Chondrocyte (in vitro differentiated cells): ENCODE measurements around the gene SPSB1. TPM values are rescaled to one million over a fixed set of nuclear protein-coding genes. Genes with fewer than 3 reads are reported as not detected.
A peak's percentile ranks its signal among the peaks of the same experiment; 100 is the strongest.

Experiments used
- DNase-seq: peaks from one replicate; pipeline ENCODE4 v3.0.0; 2021; ENCODE audit warnings: mixed read lengths, low spot score
- H3K27ac Mint-ChIP-seq: one replicate; pipeline ENCODE4 v1.8.0; 2021; ENCODE audit warnings: mild to moderate bottlenecking, moderate library complexity, mixed read lengths; ENCODE audit not compliant: unreplicated experiment
- H3K27me3 Mint-ChIP-seq: 2 replicates; pipeline ENCODE4 v1.8.0; 2021; ENCODE audit warnings: low read depth, mixed read lengths
- H3K36me3 Mint-ChIP-seq: 2 replicates; pipeline ENCODE4 v1.8.0; 2021; ENCODE audit warnings: low read depth, mixed read lengths
- H3K4me1 Mint-ChIP-seq: 2 replicates; pipeline ENCODE4 v1.8.0; 2021; ENCODE audit warnings: low read depth, mild to moderate bottlenecking, mixed read lengths
- H3K4me3 Mint-ChIP-seq: one replicate; pipeline ENCODE4 v1.8.0; 2021; ENCODE audit warnings: mild to moderate bottlenecking, moderate library complexity, mixed read lengths; ENCODE audit not compliant: unreplicated experiment
- H3K9me3 Mint-ChIP-seq: 2 replicates; pipeline ENCODE4 v1.8.0; 2021; ENCODE audit warnings: low read depth, mixed read lengths
- total RNA-seq: library from RNA; stranded (reverse); gene quantifications from 3 replicates; pipeline ENCODE4 v1.2.1, GENCODE V29; 2021
- TF ChIP-seq, protein P1 (sequence below): fragments of 200-600 bp; sonication (generic); IDR thresholded peaks from 2 replicates; pipeline ENCODE4 v1.5.0; 2021; ENCODE audit warnings: antibody characterized with exemption, mild to moderate bottlenecking, moderate library complexity

Gene SPSB1
- total RNA-seq, 1 donor from 2014 or later: 173 TPM

DNA sequence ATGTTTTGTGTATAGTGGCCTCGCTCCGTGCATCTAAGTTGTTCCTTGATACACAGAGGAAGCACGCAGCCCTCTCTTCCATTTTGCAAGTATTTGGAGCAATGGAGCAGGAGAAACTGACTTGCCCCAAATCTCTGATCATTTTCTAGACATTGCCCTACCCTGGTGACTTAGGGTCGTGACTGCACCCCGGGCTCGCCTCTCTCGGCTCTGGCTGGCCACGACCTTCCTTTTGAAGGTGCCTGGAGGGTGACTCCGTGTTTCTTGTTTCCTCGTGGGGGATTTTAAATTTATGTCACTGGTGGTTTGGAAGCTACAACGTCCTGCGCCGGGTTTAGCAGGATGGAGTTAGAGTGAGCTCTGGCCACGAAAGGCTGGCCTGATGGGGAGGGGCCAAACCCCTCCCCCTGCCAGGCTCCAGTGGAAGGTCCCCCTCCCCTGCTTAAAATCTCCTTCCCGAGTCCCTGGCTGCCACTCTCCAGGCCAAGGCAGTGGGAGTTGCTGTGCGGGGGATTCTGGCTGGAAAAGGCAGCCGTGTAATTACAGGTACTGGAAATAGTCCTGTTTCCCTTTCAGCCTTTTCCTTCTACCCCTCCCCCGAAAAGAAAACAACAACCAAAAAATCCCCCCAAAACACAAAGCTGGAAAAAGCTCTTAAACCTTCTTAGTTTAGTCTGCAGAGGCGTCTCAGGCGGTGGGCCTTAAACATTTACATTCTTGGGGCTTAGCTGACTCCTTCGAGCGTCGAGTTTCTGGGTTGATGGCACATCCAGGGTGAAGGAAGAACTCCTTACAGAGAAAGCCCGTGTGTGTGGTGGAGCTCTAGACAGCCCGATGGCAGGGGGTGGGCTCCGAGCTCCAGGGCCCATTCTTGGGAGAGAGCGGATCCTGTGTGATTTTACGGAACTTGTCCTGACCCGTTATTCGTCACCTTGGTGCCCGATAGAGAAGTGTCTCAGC lies 28.1 kb downstream of the SPSB1 start:
- H3K4me1 Mint-ChIP-seq: peaks cover 96% of the 10 kb centered on the region
- DNase-seq: no peak
- TF ChIP-seq, protein P1, sequence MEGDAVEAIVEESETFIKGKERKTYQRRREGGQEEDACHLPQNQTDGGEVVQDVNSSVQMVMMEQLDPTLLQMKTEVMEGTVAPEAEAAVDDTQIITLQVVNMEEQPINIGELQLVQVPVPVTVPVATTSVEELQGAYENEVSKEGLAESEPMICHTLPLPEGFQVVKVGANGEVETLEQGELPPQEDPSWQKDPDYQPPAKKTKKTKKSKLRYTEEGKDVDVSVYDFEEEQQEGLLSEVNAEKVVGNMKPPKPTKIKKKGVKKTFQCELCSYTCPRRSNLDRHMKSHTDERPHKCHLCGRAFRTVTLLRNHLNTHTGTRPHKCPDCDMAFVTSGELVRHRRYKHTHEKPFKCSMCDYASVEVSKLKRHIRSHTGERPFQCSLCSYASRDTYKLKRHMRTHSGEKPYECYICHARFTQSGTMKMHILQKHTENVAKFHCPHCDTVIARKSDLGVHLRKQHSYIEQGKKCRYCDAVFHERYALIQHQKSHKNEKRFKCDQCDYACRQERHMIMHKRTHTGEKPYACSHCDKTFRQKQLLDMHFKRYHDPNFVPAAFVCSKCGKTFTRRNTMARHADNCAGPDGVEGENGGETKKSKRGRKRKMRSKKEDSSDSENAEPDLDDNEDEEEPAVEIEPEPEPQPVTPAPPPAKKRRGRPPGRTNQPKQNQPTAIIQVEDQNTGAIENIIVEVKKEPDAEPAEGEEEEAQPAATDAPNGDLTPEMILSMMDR: no peak
- no peaks in the 10 kb centered on the region for H3K9me3 Mint-ChIP-seq
- peak overlapping the region; percentile 99 for H3K27ac Mint-ChIP-seq
- no peaks in the 10 kb centered on the region for H3K27me3 Mint-ChIP-seq
- H3K4me3 Mint-ChIP-seq: peak overlapping the region; percentile 53
- H3K36me3 Mint-ChIP-seq: peaks cover 26% of the 10 kb centered on the region

DNA sequence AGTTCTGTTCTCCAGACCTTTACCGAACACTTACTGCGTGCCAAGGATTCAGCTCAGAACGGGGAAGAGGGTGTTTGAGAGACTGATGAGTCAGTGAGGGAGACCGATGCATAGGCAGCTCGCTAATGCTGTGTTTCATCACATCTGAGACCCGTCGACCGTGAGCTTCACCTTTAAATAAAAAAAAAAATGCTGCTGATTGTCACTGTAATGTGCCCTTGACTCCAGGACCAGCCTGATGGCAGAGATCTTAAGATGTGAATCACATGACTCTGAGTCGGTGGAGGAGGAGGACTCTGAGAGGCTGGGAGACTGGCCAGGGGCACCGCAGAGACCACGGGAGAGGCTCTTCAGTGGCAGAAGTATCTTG lies 28.8 kb downstream of the SPSB1 start:
- Mint-ChIP-seq H3K9me3 (no peaks in the 10 kb centered on the region), H3K27ac (peak overlapping the region; percentile 99), H3K36me3 (peaks cover 26% of the 10 kb centered on the region), H3K4me3 (peak overlapping the region; percentile 53), H3K27me3 (no peaks in the 10 kb centered on the region), H3K4me1 (peaks cover 96% of the 10 kb centered on the region)
- DNase-seq: no peak
- TF ChIP-seq, protein P1: no peak

DNA sequence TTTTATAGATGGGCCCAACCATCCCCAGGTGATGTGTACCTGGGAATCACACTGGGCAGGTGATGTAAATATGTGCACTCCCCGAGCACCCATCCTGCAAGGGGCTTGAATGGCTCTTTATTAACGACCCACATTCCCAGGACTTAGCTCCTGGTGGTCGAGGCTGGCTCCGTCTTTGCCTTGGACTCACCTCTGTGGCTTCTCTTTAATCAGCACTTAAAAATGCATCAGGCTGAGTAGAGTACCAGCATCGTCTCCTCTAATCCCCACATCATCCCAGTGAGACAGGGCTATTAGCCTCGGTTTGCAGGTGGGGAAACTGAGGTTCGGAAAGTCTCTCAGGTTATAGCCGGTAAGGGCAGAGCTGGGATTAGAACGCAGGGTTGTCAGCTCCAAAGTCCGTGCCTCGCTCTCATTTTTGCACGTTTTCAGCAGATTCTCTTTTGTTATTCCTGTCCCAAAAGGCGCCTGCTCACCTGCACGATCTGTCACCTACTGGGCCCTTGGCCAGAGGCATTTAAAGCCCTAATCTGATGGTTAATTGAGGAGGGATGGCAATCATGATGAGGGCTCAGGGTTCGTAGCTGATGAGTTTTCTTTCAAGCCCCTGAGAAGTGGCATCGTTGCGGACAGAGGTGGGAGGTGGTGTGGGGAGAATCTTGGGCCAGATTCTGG lies 29.4 kb downstream of the SPSB1 start:
- Mint-ChIP-seq H3K36me3 (peaks cover 23% of the 10 kb centered on the region), H3K9me3 (no peaks in the 10 kb centered on the region), H3K27me3 (no peaks in the 10 kb centered on the region), H3K4me1 (peaks cover 98% of the 10 kb centered on the region), H3K4me3 (no peak overlapping the region), H3K27ac (peak overlapping the region; percentile 99)
- no peak for DNase-seq
- TF ChIP-seq, protein P1: no peak

DNA sequence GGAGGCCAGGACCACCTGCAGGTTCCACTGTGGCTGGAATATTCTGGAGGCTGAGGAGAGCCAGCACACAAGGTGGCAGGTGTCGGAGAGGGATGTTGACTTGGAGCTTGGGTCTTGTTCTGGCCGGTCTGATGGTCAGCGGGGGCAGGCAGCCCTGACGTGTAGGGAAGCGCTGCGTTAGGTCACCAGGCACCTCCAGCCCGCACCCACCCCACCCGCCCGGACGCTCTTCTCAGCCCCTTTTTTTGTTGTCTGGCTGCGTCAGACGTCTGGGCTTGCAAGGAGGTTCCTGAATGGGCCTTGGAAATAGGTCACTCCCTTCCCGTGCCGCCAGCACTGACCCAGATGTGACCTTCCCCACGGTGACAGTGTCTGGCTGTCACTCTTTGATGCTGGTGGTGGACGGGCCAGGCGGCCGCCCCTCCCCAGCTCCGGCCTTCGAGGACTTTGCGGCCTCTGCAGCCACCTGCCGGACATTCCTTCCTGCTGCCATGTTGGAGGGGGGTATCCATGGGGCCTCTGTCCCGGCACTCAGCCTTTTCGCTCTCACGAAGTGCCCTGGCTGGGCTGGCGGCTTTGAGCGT lies 30.1 kb downstream of the SPSB1 start:
- peaks cover 98% of the 10 kb centered on the region for H3K4me1 Mint-ChIP-seq
- TF ChIP-seq, protein P1: no peak
- H3K36me3 Mint-ChIP-seq: peaks cover 24% of the 10 kb centered on the region
- H3K27ac Mint-ChIP-seq: peak overlapping the region; percentile 99
- no peak for DNase-seq
- no peaks in the 10 kb centered on the region for H3K9me3 Mint-ChIP-seq
- no peaks in the 10 kb centered on the region for H3K27me3 Mint-ChIP-seq
- H3K4me3 Mint-ChIP-seq: no peak overlapping the region
